GM08714 (cell line): ENCODE measurements around the gene OR5L2.
"Not testable (repeated sequence)": the region's sequence is repeated elsewhere in the genome, so short reads cannot be mapped to it uniquely, and the experiment has no call there.

ENCODE experiments used
- H3K4me3 ChIP-seq: fragments of 200-500 bp; sonication (Bioruptor generic); 2 replicates; pipeline ENCODE4 v1.5.1; 2014; ENCODE audit warnings: mild to moderate bottlenecking, low read length, inconsistent platforms
- ZNF274 ChIP-seq: IDR thresholded peaks from 2 replicates; pipeline ENCODE4 v1.6.1; 2012; ENCODE audit warnings: mild to moderate bottlenecking, low read depth, low read length

OR5L2 gene

GRCh38 chr11:55826919-55827318 lies at the start of gene OR5L2:
TSS of gene OR5L2 (plus strand) at chr11:55827219. CDS start at chr11:55827219, 0 bp downstream.
- no peak for TF ChIP-seq ZNF274
- no peak within 1 kb of the TSS for H3K4me3 ChIP-seq

GRCh38 chr11:55791606-55792005 lies 35.4 kb upstream of the OR5L2 start:
- TF ChIP-seq ZNF274 = no peak
- no peak overlapping the region for H3K4me3 ChIP-seq

GRCh38 chr11:55793321-55793720 lies 33.7 kb upstream of the OR5L2 start:
- no peak for TF ChIP-seq ZNF274
- no peak overlapping the region for H3K4me3 ChIP-seq

DNA sequence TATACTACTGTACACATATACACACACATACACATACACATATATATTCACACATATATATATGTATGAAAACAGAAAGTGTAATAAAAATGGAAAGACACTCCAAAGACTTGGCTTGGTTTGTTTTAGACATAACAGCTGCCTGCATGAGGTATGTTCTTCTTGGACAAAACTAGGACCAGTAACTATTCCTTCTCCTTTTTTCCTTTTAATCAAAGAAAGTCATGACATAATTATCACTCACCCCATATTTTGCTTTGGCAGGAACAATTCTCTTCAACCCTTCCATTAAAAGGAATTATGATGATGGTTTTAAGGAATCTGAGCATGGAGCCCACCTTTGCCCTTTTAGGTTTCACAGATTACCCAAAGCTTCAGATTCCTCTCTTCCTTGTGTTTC lies 31.8 kb upstream of the OR5L2 start, which contains the start of gene OR5D14:
Gene OR5D14 (plus strand): TSS at position 301 of the 400 bp plus-strand sequence. CDS start 0 bp downstream, at position 301.
- TF ChIP-seq ZNF274 = no peak
- H3K4me3 ChIP-seq = no peak within 1 kb of the TSS

- no peak overlapping the region for H3K4me3 ChIP-seq
- TF ChIP-seq ZNF274 = no peak
Measured at GRCh38 chr11:55806248-55806647, 20.8 kb upstream of the OR5L2 start.

DNA sequence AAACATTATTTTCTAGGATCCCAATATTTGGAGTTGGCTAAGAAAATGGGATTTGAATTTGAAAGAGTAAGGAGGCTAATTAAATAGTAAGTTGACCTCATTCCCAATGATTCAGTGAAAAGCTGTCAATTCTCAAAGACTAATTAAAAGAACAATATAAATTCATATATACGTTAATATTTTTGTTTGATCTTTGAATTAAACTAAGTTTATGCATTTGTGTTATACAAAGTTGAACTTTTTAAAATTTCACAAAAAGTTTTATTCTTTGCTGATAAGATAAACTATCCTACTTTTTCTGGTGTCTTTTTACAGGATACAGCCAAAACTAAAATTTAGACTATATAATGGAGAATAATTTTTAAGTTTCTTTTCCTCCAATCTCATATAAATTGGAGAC lies 16.0 kb upstream of the OR5L2 start, which contains the start of gene OR5L1:
Gene OR5L1 (plus strand): TSS at position 301 of the 400 bp plus-strand sequence. CDS start 100 bp downstream, outside the sequence.
- H3K4me3 ChIP-seq = no peak within 1 kb of the TSS
- TF ChIP-seq ZNF274 = no peak

DNA sequence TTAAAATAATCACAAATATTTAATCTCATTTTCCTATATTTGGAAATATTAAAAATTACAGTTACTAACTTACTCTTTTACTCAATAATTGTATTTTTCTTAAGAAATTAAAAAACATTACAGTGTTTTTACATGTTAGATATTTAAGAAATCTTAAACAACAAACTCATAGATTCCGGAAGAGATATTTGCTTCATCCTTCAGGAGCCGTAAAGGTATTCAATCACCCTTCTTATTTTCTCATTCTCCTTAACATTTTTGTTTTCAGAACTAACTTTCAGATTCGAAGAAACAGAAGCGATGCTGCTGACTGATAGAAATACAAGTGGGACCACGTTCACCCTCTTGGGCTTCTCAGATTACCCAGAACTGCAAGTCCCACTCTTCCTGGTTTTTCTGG lies 7.7 kb upstream of the OR5L2 start, which contains the start of gene OR5D18:
Gene OR5D18 (plus strand): TSS at position 301 of the 400 bp plus-strand sequence. CDS start 0 bp downstream, at position 301.
- no peak for TF ChIP-seq ZNF274
- no peak within 1 kb of the TSS for H3K4me3 ChIP-seq

GRCh38 chr11:55838452-55838851 lies 11.4 kb downstream of the OR5L2 start, which contains the start of gene OR5D16:
TSS of gene OR5D16 (plus strand) at chr11:55838752. CDS start at chr11:55838752, 0 bp downstream.
- H3K4me3 ChIP-seq = no peak within 1 kb of the TSS
- no peak for TF ChIP-seq ZNF274

- H3K4me3 ChIP-seq = no peak overlapping the region
- TF ChIP-seq ZNF274 = no peak
Measured at GRCh38 chr11:55847453-55847852, 20.4 kb downstream of the OR5L2 start.

- TF ChIP-seq ZNF274 = no peak
- no peak overlapping the region for H3K4me3 ChIP-seq
Measured at GRCh38 chr11:55849037-55849436, 22.0 kb downstream of the OR5L2 start.

GRCh38 chr11:55852141-55852540 lies 25.1 kb downstream of the OR5L2 start:
- TF ChIP-seq ZNF274 = no peak
- H3K4me3 ChIP-seq = no peak overlapping the region

DNA sequence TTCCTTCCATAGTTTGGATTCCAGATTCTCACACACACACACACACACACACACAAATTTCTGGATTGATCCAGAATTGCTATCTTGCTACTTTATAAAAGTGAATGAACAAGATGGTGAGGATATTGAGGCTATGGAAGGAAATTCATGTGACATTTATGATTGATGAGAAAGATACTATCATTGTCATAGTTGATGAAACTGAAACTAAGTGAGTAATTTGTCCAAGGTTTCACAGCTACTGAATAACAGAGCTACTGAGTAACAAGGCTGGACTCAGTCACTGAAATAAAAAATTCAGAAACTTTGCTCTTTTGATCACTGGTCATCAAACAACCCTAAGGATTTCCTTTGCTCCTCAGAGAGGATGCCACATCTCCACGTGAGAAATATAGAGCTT lies 27.7 kb downstream of the OR5L2 start:
- H3K4me3 ChIP-seq = no peak overlapping the region
- TF ChIP-seq ZNF274 = no peak

- H3K4me3 ChIP-seq = not testable (repeated sequence)
Measured at GRCh38 chr11:55867354-55867753, 40.3 kb downstream of the OR5L2 start.

DNA sequence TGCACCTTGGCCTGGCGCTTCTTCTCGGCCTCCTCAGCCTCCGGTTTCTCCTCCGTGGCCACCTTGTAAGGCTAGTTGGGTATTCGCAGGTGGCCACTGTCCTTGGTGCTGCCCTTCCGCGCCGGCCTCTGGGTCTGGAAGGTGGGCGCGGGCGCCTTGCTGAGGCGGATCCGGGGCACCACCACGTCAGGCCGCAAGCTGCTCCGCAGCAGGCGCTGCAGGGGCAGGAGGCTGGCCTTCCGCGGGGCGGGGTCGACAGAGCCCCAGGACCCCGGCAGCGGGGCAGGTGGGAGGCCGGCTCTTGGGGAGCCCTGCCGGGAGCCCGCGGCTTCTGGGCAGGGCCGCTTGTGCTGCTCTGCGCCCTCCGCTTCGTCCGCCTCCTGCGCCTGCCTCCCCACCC lies 45.7 kb downstream of the OR5L2 start:
- not testable (repeated sequence) for H3K4me3 ChIP-seq

DNA sequence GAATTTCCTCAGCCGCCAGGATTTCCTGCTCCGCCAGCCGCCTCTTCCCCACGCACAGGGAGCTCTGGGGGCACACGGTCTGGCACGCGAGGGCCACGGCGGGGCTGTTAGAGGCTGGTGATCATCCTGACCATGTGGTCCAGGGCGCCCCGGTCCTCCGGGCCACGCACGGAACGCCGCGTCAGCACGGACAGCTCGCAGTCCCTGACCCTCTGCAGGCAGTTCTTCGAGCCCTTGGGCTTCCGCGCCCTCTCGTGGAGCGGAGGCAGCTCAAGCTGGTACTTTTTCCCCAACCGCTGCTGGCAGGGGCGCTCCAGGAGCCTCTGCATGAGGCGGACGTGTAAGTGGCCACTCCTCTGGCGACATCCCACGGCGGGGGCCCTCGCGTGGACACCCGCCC lies 46.1 kb downstream of the OR5L2 start:
- not testable (repeated sequence) for H3K4me3 ChIP-seq
